BLaER1 treated with 17β-estradiol and CSF1 and Interleukin-3, amounts not matched to agents 10 nM and 100 nM (cell line): ENCODE measurements around the gene SYT6.

Experiments used
- H3K27ac ChIP-seq, 11 experiments: shearing (Covaris generic); formaldehyde crosslinking; 2 replicates each; pipeline ENCODE4 v1.8.1; 2022
- H3K27me3 ChIP-seq, 11 experiments: shearing (Covaris generic); formaldehyde crosslinking; 2 replicates each; pipeline ENCODE4 v1.8.1; 2022
- H3K36me3 ChIP-seq, 11 experiments: shearing (Covaris generic); formaldehyde crosslinking; 2 replicates each; pipeline ENCODE4 v1.8.1; 2022
- H3K4me1 ChIP-seq, 10 experiments: shearing (Covaris generic); formaldehyde crosslinking; 2 replicates each; pipeline ENCODE4 v1.8.1; 2022
- H3K4me2 ChIP-seq, 11 experiments: shearing (Covaris generic); formaldehyde crosslinking; 2 replicates each; pipeline ENCODE4 v1.8.1; 2022
- H3K4me3 ChIP-seq, 10 experiments: shearing (Covaris generic); formaldehyde crosslinking; 2 replicates each; pipeline ENCODE4 v1.8.1; 2022
- H3K9ac ChIP-seq, 11 experiments: shearing (Covaris generic); formaldehyde crosslinking; 2 replicates each; pipeline ENCODE4 v1.8.1; 2022
- H3K9me3 ChIP-seq, 11 experiments: shearing (Covaris generic); formaldehyde crosslinking; replicated peaks in 1 of 11; 2 replicates each; pipeline ENCODE4 v1.8.1; 2022
- H4K20me1 ChIP-seq, 11 experiments: shearing (Covaris generic); formaldehyde crosslinking; 2 replicates each; pipeline ENCODE4 v1.8.1; 2022
- Cebpa-rat ChIP-seq, 11 experiments: shearing (Covaris generic); IDR thresholded peaks; 2 replicates each; pipeline ENCODE4 v1.8.1; 2022

SYT6 gene, protein sequence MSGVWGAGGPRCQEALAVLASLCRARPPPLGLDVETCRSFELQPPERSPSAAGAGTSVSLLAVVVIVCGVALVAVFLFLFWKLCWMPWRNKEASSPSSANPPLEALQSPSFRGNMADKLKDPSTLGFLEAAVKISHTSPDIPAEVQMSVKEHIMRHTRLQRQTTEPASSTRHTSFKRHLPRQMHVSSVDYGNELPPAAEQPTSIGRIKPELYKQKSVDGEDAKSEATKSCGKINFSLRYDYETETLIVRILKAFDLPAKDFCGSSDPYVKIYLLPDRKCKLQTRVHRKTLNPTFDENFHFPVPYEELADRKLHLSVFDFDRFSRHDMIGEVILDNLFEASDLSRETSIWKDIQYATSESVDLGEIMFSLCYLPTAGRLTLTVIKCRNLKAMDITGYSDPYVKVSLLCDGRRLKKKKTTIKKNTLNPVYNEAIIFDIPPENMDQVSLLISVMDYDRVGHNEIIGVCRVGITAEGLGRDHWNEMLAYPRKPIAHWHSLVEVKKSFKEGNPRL

DNA sequence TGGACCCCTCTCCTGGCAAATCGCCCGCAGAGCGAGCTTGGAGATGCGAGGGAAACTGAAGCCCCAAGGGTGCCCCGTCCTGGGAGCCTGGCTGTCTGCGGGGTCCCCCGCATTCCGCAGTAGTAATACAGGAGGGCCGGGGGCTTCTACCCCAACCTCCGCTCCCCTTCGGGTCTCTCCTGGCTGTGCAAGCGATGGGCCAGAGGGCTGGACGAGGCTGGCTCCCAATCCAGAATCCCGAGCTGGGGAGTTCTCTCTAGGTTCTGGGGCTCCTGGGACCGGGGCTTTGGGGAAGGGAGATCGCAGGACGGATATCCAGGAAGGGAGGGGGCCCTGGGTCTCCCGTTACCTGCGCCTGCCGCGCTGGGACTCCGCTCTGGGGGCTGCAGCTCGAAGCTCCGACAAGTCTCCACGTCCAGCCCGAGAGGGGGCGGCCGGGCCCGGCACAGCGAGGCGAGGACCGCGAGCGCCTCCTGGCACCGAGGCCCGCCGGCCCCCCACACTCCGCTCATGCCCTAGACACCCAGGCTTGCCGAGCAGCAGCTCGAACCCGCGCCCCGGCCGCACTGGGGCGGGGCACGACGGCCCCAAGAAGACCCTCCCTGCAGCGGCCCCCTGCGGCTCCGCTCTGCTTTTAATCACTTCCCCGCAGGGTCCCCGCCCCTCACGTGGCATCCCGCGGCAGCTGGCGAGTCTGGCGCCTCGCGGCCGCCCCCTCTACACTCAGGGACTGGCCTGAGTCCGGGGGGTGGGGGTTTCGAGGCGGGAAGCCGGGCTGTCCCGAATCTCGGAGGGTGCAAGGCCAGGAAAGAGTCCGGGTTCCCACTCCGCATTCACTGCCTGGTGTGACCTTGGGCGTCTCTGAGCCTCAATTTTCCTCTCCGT, at the start of gene SYT6:
Gene SYT6, minus strand, starts transcription at position 609 of the 885 bp plus-strand sequence. Its CDS starts 97 bp downstream, at position 512.
- Histone ChIP-seq H3K36me3 (no peaks in the 10 kb centered on the region), H3K9me3 (peaks cover 22 to 33% (median 29%) of the 10 kb centered on the region in 11 experiments), H3K27ac (no peak within 1 kb of the TSS), H3K4me3 (peak within 1 kb of the TSS in 1 of 10 experiments; percentile 31; a peak in 2 of 20 replicates), H3K27me3 (peaks cover 39 to 56% (median 47%) of the 10 kb centered on the region in 11 experiments), H4K20me1 (no peaks in the 10 kb centered on the region), H3K9ac (no peak within 1 kb of the TSS), H3K4me2 (no peak within 1 kb of the TSS), H3K4me1 (peaks cover 0 to 14% (median 0%) of the 10 kb centered on the region in 10 experiments; a peak in 2 of 20 replicates)
- no peak for TF ChIP-seq Cebpa-rat (IDR thresholded peaks at IDR 0.05)

DNA sequence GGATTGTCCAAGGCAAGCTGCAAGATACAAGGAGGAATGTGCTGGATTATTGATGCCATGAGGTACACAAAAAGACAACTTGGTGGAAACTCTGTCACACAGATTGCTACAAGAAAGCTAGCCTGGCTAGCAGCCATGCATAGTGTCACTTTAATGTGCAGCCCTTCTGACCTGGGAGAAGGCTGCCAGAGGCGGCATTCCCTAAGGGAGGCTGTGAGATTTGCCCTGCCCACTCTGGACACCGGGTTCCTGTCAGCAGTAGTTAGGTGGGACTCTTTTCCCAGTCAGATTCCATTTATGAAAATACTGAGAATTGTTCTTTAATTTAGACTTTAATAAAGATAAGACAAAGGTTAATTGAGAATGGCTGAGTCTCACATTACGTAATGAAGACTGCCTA, 47.8 kb upstream of the SYT6 start:
- H3K4me2 ChIP-seq = peak overlapping the region in 3 of 11 experiments; percentile 23 to 81 (median 71); a peak in 5 of 22 replicates
- 0 out of 22 replicates have a peak overlapping the region, but pooled peaks of 1 of the 11 experiments have one; percentile 6 for H3K27ac ChIP-seq
- H4K20me1 ChIP-seq = no peaks in the 10 kb centered on the region
- no peak overlapping the region for H3K4me3 ChIP-seq
- no peaks in the 10 kb centered on the region for H3K27me3 ChIP-seq
- H3K9ac ChIP-seq = no peak overlapping the region
- no peaks in the 10 kb centered on the region for H3K36me3 ChIP-seq
- TF ChIP-seq Cebpa-rat (IDR thresholded peaks at IDR 0.05) = no peak
- H3K9me3 ChIP-seq = peaks cover 0 to 6% (median 0%) of the 10 kb centered on the region in 11 experiments; a peak in 2 of 22 replicates
- peaks cover 0 to 24% (median 0%) of the 10 kb centered on the region in 10 experiments; a peak in 5 of 20 replicates for H3K4me1 ChIP-seq

DNA sequence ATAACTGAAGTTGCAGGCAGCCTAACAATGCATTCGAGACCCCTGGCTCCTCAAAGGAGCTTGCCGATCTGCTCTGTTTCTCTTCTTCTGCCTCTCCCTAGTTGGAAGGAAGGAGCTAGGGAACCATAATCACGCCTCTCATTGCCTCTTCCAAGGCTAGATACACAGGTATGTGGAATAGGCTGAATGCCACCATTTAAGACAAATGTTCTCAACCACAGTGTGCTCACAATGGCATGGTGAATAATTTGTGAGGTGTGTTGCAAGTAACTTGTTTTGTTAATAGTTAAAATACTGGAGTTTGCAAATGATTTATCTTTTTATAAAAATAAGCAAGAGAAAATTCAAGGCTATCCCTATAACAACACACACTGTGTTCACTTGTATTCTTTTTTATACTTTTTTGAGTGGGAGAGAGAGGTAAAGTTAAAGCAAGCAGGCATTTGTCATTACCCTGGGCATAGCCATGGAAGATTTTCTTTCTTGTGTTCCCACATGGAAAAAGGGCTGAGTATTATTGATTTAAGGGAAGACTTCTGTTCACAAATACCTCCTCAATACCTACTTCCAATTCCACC, 45.4 kb upstream of the SYT6 start:
- H3K9me3 ChIP-seq = peaks cover 0 to 12% (median 2%) of the 10 kb centered on the region in 11 experiments; a peak in 5 of 22 replicates
- no peak overlapping the region for H3K27ac ChIP-seq
- H3K9ac ChIP-seq = no peak overlapping the region
- no peak for TF ChIP-seq Cebpa-rat (IDR thresholded peaks at IDR 0.05)
- H3K36me3 ChIP-seq = no peaks in the 10 kb centered on the region
- no peak overlapping the region for H3K4me3 ChIP-seq
- H3K4me1 ChIP-seq = peaks cover 0 to 24% (median 0%) of the 10 kb centered on the region in 10 experiments; a peak in 5 of 20 replicates
- no peaks in the 10 kb centered on the region for H3K27me3 ChIP-seq
- H4K20me1 ChIP-seq = no peaks in the 10 kb centered on the region
- H3K4me2 ChIP-seq = no peak overlapping the region

DNA sequence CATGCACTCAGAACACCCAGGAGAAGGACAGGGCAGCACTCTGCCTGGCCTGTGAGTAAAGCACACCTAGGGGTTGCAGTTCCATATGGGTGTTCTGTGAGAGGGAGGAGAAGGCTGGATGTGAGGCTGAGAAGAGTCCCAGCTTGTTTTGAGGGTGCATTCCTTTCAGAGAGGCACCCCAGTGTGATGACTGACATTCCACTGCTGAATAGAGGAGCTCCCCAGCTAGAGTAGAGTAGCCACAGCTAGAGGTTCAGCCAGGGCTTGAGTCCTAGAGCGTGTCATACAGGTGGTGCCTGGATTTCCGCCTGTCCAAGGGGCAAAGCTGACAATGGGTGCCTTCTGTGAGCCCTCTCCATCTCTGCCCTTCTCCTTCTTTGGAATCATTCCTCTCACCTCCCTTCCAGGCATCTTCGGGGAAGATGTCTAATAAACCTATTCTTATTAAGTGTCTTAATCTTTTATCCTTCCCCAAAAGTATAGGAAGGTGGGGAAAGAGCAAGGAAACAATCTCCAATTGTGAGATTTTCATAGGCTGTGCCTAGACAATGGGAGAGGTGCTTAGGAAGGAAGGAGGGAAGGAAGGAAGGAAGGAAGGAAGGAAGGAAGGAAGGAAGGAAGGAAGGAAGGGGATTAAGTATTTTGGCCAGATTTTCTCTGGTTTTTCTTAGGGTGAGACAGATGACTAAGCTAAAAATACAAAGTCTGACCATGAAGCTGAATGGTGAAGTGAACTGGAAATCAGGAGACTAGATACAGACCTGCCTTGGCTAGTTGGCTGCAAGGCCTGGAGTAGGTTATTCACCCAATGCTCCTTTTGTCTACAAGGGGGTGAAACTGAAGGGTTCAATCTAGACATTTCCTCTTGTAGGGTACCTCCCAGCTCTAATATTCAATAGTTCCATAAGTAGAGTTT, 43.6 kb upstream of the SYT6 start:
- Histone ChIP-seq H3K27me3 (no peaks in the 10 kb centered on the region), H3K4me3 (no peak overlapping the region), H3K27ac (no peak overlapping the region), H3K9ac (no peak overlapping the region), H3K4me1 (peaks cover 0 to 24% (median 0%) of the 10 kb centered on the region in 10 experiments; a peak in 5 of 20 replicates), H4K20me1 (no peaks in the 10 kb centered on the region), H3K9me3 (peaks cover 0 to 16% (median 3%) of the 10 kb centered on the region in 11 experiments; a peak in 5 of 22 replicates), H3K36me3 (no peaks in the 10 kb centered on the region), H3K4me2 (no peak overlapping the region)
- no peak for TF ChIP-seq Cebpa-rat (IDR thresholded peaks at IDR 0.05)

DNA sequence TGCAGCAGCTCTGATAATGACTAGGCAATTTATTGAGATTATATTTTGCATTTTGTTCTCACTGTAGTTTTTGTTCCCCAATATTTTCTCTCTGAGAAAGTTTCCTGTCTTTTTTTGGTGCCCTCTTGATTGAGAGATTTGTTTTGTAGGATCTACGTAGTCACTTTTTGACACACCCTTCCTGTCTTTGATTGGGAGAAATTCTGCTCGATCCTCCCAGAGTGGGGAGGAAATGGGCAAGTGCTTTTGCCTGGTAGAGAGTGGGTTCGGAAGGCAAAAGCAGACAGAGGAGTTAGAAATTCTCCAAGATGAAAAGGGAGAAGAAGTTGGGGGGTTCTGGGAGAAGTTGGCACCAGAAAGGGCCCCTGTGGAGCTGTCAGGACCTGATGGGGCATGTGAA, 42.1 kb upstream of the SYT6 start:
- no peak overlapping the region for H3K27ac ChIP-seq
- H3K4me3 ChIP-seq = no peak overlapping the region
- H3K36me3 ChIP-seq = no peaks in the 10 kb centered on the region
- H3K4me1 ChIP-seq = peaks cover 0 to 11% (median 0%) of the 10 kb centered on the region in 10 experiments; a peak in 5 of 20 replicates
- H4K20me1 ChIP-seq = no peaks in the 10 kb centered on the region
- no peak for TF ChIP-seq Cebpa-rat (IDR thresholded peaks at IDR 0.05)
- peaks cover 0 to 16% (median 3%) of the 10 kb centered on the region in 11 experiments; a peak in 5 of 22 replicates for H3K9me3 ChIP-seq
- H3K9ac ChIP-seq = no peak overlapping the region
- no peak overlapping the region for H3K4me2 ChIP-seq
- no peaks in the 10 kb centered on the region for H3K27me3 ChIP-seq

DNA sequence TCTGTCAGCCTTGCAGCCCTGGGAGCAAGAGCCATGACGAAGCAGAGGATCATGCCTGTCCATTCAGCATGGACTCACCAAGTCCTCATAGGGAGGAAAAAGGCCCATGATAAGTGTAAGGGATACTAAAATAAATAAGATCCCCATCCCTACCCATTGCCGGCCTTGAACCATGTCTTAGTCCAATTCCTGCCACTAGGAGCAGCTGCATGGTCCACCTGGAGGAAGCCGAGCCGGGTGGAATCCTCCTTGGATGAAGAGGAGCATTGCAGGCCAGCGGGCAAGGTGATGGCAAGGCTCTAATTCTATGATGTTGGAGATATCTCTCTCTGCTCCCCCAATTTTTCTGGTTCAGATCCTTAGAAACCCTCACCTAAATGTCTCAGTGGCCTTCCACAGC, 38.7 kb upstream of the SYT6 start:
- Histone ChIP-seq H3K27ac (no peak overlapping the region), H3K9ac (no peak overlapping the region), H3K4me3 (no peak overlapping the region), H3K27me3 (no peaks in the 10 kb centered on the region), H3K9me3 (peaks cover 0 to 16% (median 0%) of the 10 kb centered on the region in 11 experiments; a peak in 5 of 22 replicates), H3K4me1 (no peaks in the 10 kb centered on the region), H3K4me2 (no peak overlapping the region), H3K36me3 (no peaks in the 10 kb centered on the region), H4K20me1 (no peaks in the 10 kb centered on the region)
- no peak for TF ChIP-seq Cebpa-rat (IDR thresholded peaks at IDR 0.05)

DNA sequence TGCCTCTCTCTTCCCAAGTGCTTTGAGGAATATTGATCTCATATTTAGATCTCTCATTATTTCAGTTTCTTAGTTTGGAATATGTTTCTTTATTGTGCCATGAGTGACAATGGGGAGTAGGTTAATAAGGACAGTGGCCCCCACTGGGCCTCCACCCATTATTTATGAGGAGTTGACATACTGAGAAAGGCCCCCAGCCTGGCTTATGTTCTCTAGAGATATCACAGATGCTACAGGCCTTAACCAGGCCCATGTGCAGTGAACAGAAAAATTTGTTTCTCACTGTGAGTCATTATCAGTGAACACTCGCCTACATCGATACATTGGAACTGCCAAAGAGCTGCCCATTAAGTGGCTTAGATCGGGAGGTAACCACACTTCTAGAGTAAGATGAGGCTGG, 35.7 kb upstream of the SYT6 start:
- H3K4me3 ChIP-seq = no peak overlapping the region
- H3K36me3 ChIP-seq = no peaks in the 10 kb centered on the region
- no peak overlapping the region for H3K9ac ChIP-seq
- H3K27me3 ChIP-seq = no peaks in the 10 kb centered on the region
- no peaks in the 10 kb centered on the region for H3K4me1 ChIP-seq
- no peak for TF ChIP-seq Cebpa-rat (IDR thresholded peaks at IDR 0.05)
- no peak overlapping the region for H3K4me2 ChIP-seq
- peaks cover 0 to 7% (median 0%) of the 10 kb centered on the region in 11 experiments; a peak in 5 of 22 replicates for H3K9me3 ChIP-seq
- no peaks in the 10 kb centered on the region for H4K20me1 ChIP-seq
- H3K27ac ChIP-seq = no peak overlapping the region

DNA sequence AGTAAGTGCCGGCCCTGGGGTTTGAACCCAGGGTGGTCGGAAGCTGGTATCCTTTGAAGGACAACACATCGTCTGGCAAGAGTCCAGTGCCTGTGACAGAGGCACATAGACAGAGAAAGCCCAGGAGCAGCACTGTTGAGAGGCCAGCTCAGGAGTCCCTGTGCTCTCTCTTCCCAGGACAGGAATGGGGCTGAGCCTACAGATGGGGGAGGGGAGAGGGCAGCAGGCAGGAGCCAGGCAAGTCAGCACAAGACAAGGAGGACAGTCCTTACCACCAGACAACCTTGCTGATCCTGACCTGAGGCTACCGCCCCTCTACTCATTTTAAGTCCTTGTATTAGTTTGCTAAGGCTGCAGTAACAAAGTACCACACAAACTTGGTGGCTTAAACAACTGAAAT, 27.7 kb upstream of the SYT6 start:
- no peaks in the 10 kb centered on the region for H4K20me1 ChIP-seq
- H3K4me3 ChIP-seq = no peak overlapping the region
- no peaks in the 10 kb centered on the region for H3K27me3 ChIP-seq
- H3K27ac ChIP-seq = no peak overlapping the region
- no peak overlapping the region for H3K9ac ChIP-seq
- no peaks in the 10 kb centered on the region for H3K9me3 ChIP-seq
- H3K36me3 ChIP-seq = no peaks in the 10 kb centered on the region
- no peak overlapping the region for H3K4me2 ChIP-seq
- no peaks in the 10 kb centered on the region for H3K4me1 ChIP-seq
- TF ChIP-seq Cebpa-rat (IDR thresholded peaks at IDR 0.05) = no peak
